ENCODE measurements around the gene EMCN.
A peak's percentile ranks its signal among the peaks of the same experiment; 100 is the strongest.
"Not testable (repeated sequence)": the region's sequence is repeated elsewhere in the genome, so short reads cannot be mapped to it uniquely, and the experiment has no call there.

Gene EMCN

GRCh38 chr4:100492129-100492528, 25.7 kb downstream of the EMCN start:
- DNase-seq, result no peak

GRCh38 chr4:100489305-100489704, 28.5 kb downstream of the EMCN start:
- no peak for DNase-seq

- DNase-seq, result no peak
Observed at GRCh38 chr4:100486496-100486895, 31.3 kb downstream of the EMCN start.

- DNase-seq, result no peak
Observed at GRCh38 chr4:100483796-100484195, 34.0 kb downstream of the EMCN start.

- no peak for DNase-seq
Observed at GRCh38 chr4:100479971-100480370, 37.9 kb downstream of the EMCN start.

- DNase-seq, result no peak
Observed at GRCh38 chr4:100469555-100469954, 48.3 kb downstream of the EMCN start.

GRCh38 chr4:100466501-100466900, 51.3 kb downstream of the EMCN start:
- no peak for DNase-seq

GRCh38 chr4:100461807-100462605, 55.8 kb downstream of the EMCN start:
- no peak for DNase-seq

- DNase-seq, result no peak
Observed at GRCh38 chr4:100450449-100450848, 67.4 kb downstream of the EMCN start.

GRCh38 chr4:100431416-100431815, 86.4 kb downstream of the EMCN start:
- no peak for DNase-seq

GRCh38 chr4:100430451-100430850, 87.4 kb downstream of the EMCN start:
- DNase-seq, result no peak

- no peak for DNase-seq
Observed at GRCh38 chr4:100429616-100430015, 88.2 kb downstream of the EMCN start.

GRCh38 chr4:100428051-100428450, 89.8 kb downstream of the EMCN start:
- no peak for DNase-seq

GRCh38 chr4:100424376-100424775, 93.4 kb downstream of the EMCN start:
- no peak for DNase-seq

- DNase-seq, result no peak
Observed at GRCh38 chr4:100422894-100423293, 94.9 kb downstream of the EMCN start.

GRCh38 chr4:100421361-100421978, 96.4 kb downstream of the EMCN start:
- no peak for DNase-seq

GRCh38 chr4:100420571-100420970, 97.3 kb downstream of the EMCN start:
- no peak for DNase-seq

- peak; percentile 36 for DNase-seq
Observed at GRCh38 chr4:100417565-100417964, 100.3 kb downstream of the EMCN start.

GRCh38 chr4:100414016-100414790, 103.6 kb downstream of the EMCN start:
- DNase-seq, result no peak

- DNase-seq, result no peak
Observed at GRCh38 chr4:100391863-100392262, 126.0 kb downstream of the EMCN start.

GRCh38 chr4:100391086-100391485, 126.7 kb downstream of the EMCN start:
- no peak for DNase-seq

- no peak for DNase-seq
Observed at GRCh38 chr4:100386270-100386669, 131.6 kb downstream of the EMCN start.

- DNase-seq, result not testable (repeated sequence)
Observed at GRCh38 chr4:100380401-100380800, 137.4 kb downstream of the EMCN start.

GRCh38 chr4:100379583-100380105, 138.2 kb downstream of the EMCN start:
- DNase-seq, result no peak
